ENCODE results near the gene MYL5.

- TF ChIP-seq POLR2A (IDR thresholded peaks at IDR 0.05; ENCODE audit: low read depth, low read length) = no peak
- TF ChIP-seq, protein P1, sequence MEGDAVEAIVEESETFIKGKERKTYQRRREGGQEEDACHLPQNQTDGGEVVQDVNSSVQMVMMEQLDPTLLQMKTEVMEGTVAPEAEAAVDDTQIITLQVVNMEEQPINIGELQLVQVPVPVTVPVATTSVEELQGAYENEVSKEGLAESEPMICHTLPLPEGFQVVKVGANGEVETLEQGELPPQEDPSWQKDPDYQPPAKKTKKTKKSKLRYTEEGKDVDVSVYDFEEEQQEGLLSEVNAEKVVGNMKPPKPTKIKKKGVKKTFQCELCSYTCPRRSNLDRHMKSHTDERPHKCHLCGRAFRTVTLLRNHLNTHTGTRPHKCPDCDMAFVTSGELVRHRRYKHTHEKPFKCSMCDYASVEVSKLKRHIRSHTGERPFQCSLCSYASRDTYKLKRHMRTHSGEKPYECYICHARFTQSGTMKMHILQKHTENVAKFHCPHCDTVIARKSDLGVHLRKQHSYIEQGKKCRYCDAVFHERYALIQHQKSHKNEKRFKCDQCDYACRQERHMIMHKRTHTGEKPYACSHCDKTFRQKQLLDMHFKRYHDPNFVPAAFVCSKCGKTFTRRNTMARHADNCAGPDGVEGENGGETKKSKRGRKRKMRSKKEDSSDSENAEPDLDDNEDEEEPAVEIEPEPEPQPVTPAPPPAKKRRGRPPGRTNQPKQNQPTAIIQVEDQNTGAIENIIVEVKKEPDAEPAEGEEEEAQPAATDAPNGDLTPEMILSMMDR (conservative IDR thresholded peaks at IDR 0.05; ENCODE audit: low read depth, low read length) = no peak
- no peak for TF ChIP-seq MXI1 (IDR thresholded peaks at IDR 0.05; ENCODE audit: borderline replicate concordance, low read depth, low read length)
- TF ChIP-seq FOS (IDR thresholded peaks at IDR 0.05; ENCODE audit: low read depth, low read length) = no peak
- TF ChIP-seq MAZ (IDR thresholded peaks at IDR 0.05; ENCODE audit: borderline replicate concordance, low read depth, low read length) = no peak
These were observed 15.4 kb upstream of the MYL5 start for GRCh38 chr4:658681-659667.

Data from IMR-90 (cell line).